HL-60 (cell line): ENCODE data around the gene TBC1D20.

Source experiments
- DNase-seq, 2 experiments: peaks; one replicate each; pipeline ENCODE4 v3.0.0-alpha.2; 2010 to 2020; ENCODE audit warnings: low read depth in 1 of 2, low spot score in 1 of 2
- H3K27ac ChIP-seq: fragments of 250-450 bp; sonication (Bioruptor Pico); replicated peaks from 2 replicates; pipeline ENCODE4 v1.5.1; 2020; ENCODE audit warnings: mild to moderate bottlenecking, moderate library complexity
- H3K27me3 ChIP-seq: fragments of 250-450 bp; sonication (Bioruptor Pico); 2 replicates; pipeline ENCODE4 v1.5.1; 2021; ENCODE audit warnings: mild to moderate bottlenecking, moderate library complexity; ENCODE audit not compliant: insufficient read depth, poor library complexity, severe bottlenecking
- H3K4me3 ChIP-seq: replicated peaks from 2 replicates; pipeline ENCODE4 v1.5.1; 2011; ENCODE audit warnings: mild to moderate bottlenecking, control low read depth, low read length; ENCODE audit not compliant: insufficient read depth
- GABPA ChIP-seq: IDR thresholded peaks from 2 replicates; pipeline ENCODE4 v1.6.1; 2012; ENCODE audit warnings: low read depth
- POLR2AphosphoS5 ChIP-seq: IDR thresholded peaks from 2 replicates; pipeline ENCODE4 v1.6.1; 2012; ENCODE audit warnings: low read depth
- REST ChIP-seq: IDR thresholded peaks from 2 replicates; pipeline ENCODE4 v1.6.1; 2012; ENCODE audit warnings: low read depth; ENCODE audit not compliant: insufficient replicate concordance
- SPI1 ChIP-seq: IDR thresholded peaks from 2 replicates; pipeline ENCODE4 v1.6.1; 2012; ENCODE audit warnings: low read depth, mild to moderate bottlenecking, borderline replicate concordance
- TF ChIP-seq, protein P1 (sequence below): IDR thresholded peaks from one replicate; pipeline ENCODE4 v1.5.1; 2011; ENCODE audit warnings: low read length, control low read depth, inconsistent platforms; ENCODE audit not compliant: insufficient read depth

Gene TBC1D20

GRCh38 chr20:467755-468154 is 5.4 kb upstream of the TBC1D20 start:
- H3K4me3 ChIP-seq, result no peak overlapping the region
- H3K27me3 ChIP-seq, result no peaks in the 10 kb centered on the region
- DNase-seq, result no peak
- no peak overlapping the region for H3K27ac ChIP-seq
- TF ChIP-seq, protein P1, sequence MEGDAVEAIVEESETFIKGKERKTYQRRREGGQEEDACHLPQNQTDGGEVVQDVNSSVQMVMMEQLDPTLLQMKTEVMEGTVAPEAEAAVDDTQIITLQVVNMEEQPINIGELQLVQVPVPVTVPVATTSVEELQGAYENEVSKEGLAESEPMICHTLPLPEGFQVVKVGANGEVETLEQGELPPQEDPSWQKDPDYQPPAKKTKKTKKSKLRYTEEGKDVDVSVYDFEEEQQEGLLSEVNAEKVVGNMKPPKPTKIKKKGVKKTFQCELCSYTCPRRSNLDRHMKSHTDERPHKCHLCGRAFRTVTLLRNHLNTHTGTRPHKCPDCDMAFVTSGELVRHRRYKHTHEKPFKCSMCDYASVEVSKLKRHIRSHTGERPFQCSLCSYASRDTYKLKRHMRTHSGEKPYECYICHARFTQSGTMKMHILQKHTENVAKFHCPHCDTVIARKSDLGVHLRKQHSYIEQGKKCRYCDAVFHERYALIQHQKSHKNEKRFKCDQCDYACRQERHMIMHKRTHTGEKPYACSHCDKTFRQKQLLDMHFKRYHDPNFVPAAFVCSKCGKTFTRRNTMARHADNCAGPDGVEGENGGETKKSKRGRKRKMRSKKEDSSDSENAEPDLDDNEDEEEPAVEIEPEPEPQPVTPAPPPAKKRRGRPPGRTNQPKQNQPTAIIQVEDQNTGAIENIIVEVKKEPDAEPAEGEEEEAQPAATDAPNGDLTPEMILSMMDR, result no peak

- Histone ChIP-seq H3K4me3 (peak overlapping the region; percentile 86), H3K27me3 (no peaks in the 10 kb centered on the region), H3K27ac (peak overlapping the region; percentile 77)
- DNase-seq, result peak in 1 of 2 experiments; percentile 45
- TF ChIP-seq GABPA (no peak), SPI1 (no peak), POLR2AphosphoS5 (no peak), REST (no peak)
- TF ChIP-seq, protein P1, result no peak
Observed at GRCh38 chr20:461254-462198, 807 bp downstream of the TBC1D20 start.

GRCh38 chr20:460707-461106 is 1.6 kb downstream of the TBC1D20 start:
- H3K4me3 ChIP-seq, result peak overlapping the region; percentile 86; the same call in 1 of the 2 replicates
- peak in 1 of 2 experiments; percentile 53 for DNase-seq
- TF ChIP-seq SPI1, result no peak
- TF ChIP-seq, protein P1, result no peak
- TF ChIP-seq REST, result no peak
- TF ChIP-seq GABPA, result no peak
- TF ChIP-seq POLR2AphosphoS5, result no peak

GRCh38 chr20:460180-460579 is 2.2 kb downstream of the TBC1D20 start:
- TF ChIP-seq GABPA (no peak), REST (no peak), SPI1 (no peak), POLR2AphosphoS5 (no peak)
- TF ChIP-seq, protein P1, result no peak
- DNase-seq, result no peak
- peak overlapping the region; percentile 18; the same call in 1 of the 2 replicates for H3K27ac ChIP-seq
- no peaks in the 10 kb centered on the region for H3K27me3 ChIP-seq
- no peak overlapping the region for H3K4me3 ChIP-seq

More at GRCh38 chr20:460707-461106, 1.6 kb downstream of the TBC1D20 start:
- peak overlapping the region; percentile 18; the same call in 1 of the 2 replicates for H3K27ac ChIP-seq
- H3K27me3 ChIP-seq, result no peaks in the 10 kb centered on the region
